ENCODE measurements around the gene NECTIN2. TPM values are rescaled to one million over a fixed set of nuclear protein-coding genes. Genes with fewer than 3 reads are reported as not detected.
A peak's percentile ranks its signal among the peaks of the same experiment; 100 is the strongest.
"Not testable (repeated sequence)": the region's sequence is repeated elsewhere in the genome, so short reads cannot be mapped to it uniquely, and the experiment has no call there.

Gene NECTIN2
- total and polyA plus RNA-seq, 7 experiments from 2014 or later = 0.16 to 9.2 (median 0.80) TPM; not detected in 1

GRCh38 chr19:44887648-44888047 is 41.6 kb downstream of the NECTIN2 start:
- Histone ChIP-seq H3K27me3 (ENCODE audit: control insufficient read depth in 2 of 2, insufficient read depth in 2 of 2, low read length in 2 of 2) (no peaks in the 10 kb centered on the region), H3K4me3 (ENCODE audit: low read length) (no peak overlapping the region), H3K27ac (ENCODE audit: low read depth, low read length) (no peak overlapping the region), H3K36me3 (ENCODE audit: control insufficient read depth in 2 of 3, insufficient read depth in 3 of 3, low read length in 3 of 3) (peaks cover 0 to 5% (median 0%) of the 10 kb centered on the region in 3 experiments), H3K4me1 (ENCODE audit: control insufficient read depth in 2 of 2, insufficient read depth in 2 of 2, low read length in 2 of 2) (peaks cover 10 to 20% of the 10 kb centered on the region in 2 donors), H3K9me3 (ENCODE audit: control insufficient read depth in 2 of 3, low read length in 3 of 3) (no peaks in the 10 kb centered on the region)
- H3K4me1 Mint-ChIP-seq = peaks cover 16 to 33% (median 25%) of the 10 kb centered on the region in 7 donors
- ChIA-PET POLR2A (no interaction called here), CTCF (no interaction called here)
- H3K36me3 Mint-ChIP-seq = peaks cover 0 to 8% (median 0%) of the 10 kb centered on the region in 5 donors
- ATAC-seq (no peak), DNase-seq (no peak)
- peaks cover 0 to 3% (median 0%) of the 10 kb centered on the region in 5 donors for H3K27me3 Mint-ChIP-seq
- intact Hi-C loops (cut with micrococcal nuclease) = no loop called here
- peak overlapping the region in 1 of 10 donors; percentile 10 for H3K4me3 Mint-ChIP-seq
- peaks cover 0 to 5% (median 0%) of the 10 kb centered on the region in 11 donors for H3K9me3 Mint-ChIP-seq
- H3K27ac Mint-ChIP-seq = peak overlapping the region in 2 of 9 donors; percentile 43 to 85

GRCh38 chr19:44888335-44888734 is 42.2 kb downstream of the NECTIN2 start:
- Histone ChIP-seq H3K4me1 (ENCODE audit: control insufficient read depth in 2 of 2, insufficient read depth in 2 of 2, low read length in 2 of 2) (peaks cover 10 to 20% of the 10 kb centered on the region in 2 donors), H3K36me3 (ENCODE audit: control insufficient read depth in 2 of 3, insufficient read depth in 3 of 3, low read length in 3 of 3) (peaks cover 0 to 12% (median 4%) of the 10 kb centered on the region in 3 experiments)
- intact Hi-C loops (cut with micrococcal nuclease); H3K27me3 ChIP-seq (ENCODE audit: control insufficient read depth in 2 of 2, insufficient read depth in 2 of 2, low read length in 2 of 2); H3K27ac ChIP-seq (ENCODE audit: low read depth, low read length); H3K9me3 Mint-ChIP-seq; H3K4me3 ChIP-seq (ENCODE audit: low read length); DNase-seq; H3K9me3 ChIP-seq (ENCODE audit: control insufficient read depth in 2 of 3, low read length in 3 of 3); POLR2A ChIA-PET; ATAC-seq; CTCF ChIA-PET; H3K27me3 Mint-ChIP-seq: not testable (repeated sequence)
- Mint-ChIP-seq H3K4me3 (peak overlapping the region in 2 of 10 donors; percentile 16 to 22), H3K27ac (peak overlapping the region in 4 of 9 donors; percentile 32 to 47 (median 38)), H3K36me3 (peaks cover 0 to 13% (median 0%) of the 10 kb centered on the region in 5 donors), H3K4me1 (peaks cover 18 to 40% (median 32%) of the 10 kb centered on the region in 7 donors)

- intact Hi-C loops (cut with micrococcal nuclease) = loop anchor here (1.0 to 5.0 kb wide), 16 partner anchors 25 to 997 kb away; partner anchors contain the start of genes BLOC1S3 (in 2 of the 2), CLPTM1 (in 2 of the 2), TRAPPC6A (in 2 of the 2) and CLASRP (in 1 of the 2)
- H3K36me3 Mint-ChIP-seq = peaks cover 0 to 18% (median 3%) of the 10 kb centered on the region in 5 donors
- H3K9me3 ChIP-seq (ENCODE audit: control insufficient read depth in 2 of 3, low read length in 3 of 3) = no peaks in the 10 kb centered on the region
- DNase-seq = no peak
- CTCF ChIA-PET = no interaction called here
- H3K27me3 ChIP-seq (ENCODE audit: control insufficient read depth in 2 of 2, insufficient read depth in 2 of 2, low read length in 2 of 2) = no peaks in the 10 kb centered on the region
- peak overlapping the region; percentile 84 for H3K27ac ChIP-seq (ENCODE audit: low read depth, low read length)
- H3K36me3 ChIP-seq (ENCODE audit: control insufficient read depth in 2 of 3, insufficient read depth in 3 of 3, low read length in 3 of 3) = peaks cover 0 to 27% (median 8%) of the 10 kb centered on the region in 3 experiments
- peaks cover 18 to 44% (median 33%) of the 10 kb centered on the region in 7 donors for H3K4me1 Mint-ChIP-seq
- peaks cover 10 to 20% of the 10 kb centered on the region in 2 donors for H3K4me1 ChIP-seq (ENCODE audit: control insufficient read depth in 2 of 2, insufficient read depth in 2 of 2, low read length in 2 of 2)
- ATAC-seq = no peak
- peak overlapping the region; percentile 83 to 93 (median 89) for H3K4me3 Mint-ChIP-seq
- POLR2A ChIA-PET = interaction anchor here (0.6 to 1.8 kb wide), 6 partner anchors 65 to 1368 kb away, joined by 3 to 12 read pairs (median 4); partner anchors contain the start of genes CLPTM1 and PPP1R37
- peak overlapping the region; percentile 90 to 96 (median 94) for H3K27ac Mint-ChIP-seq
- no peaks in the 10 kb centered on the region for H3K27me3 Mint-ChIP-seq
- H3K9me3 Mint-ChIP-seq = peaks cover 0 to 5% (median 0%) of the 10 kb centered on the region in 11 donors
- H3K4me3 ChIP-seq (ENCODE audit: low read length) = peak overlapping the region; percentile 69
Observed at GRCh38 chr19:44889830-44890365, 43.8 kb downstream of the NECTIN2 start.

- ChIA-PET CTCF (no interaction called here), POLR2A (interaction anchor here (0.6 to 1.8 kb wide), 4 partner anchors 64 to 1368 kb away, joined by 3 to 12 read pairs (median 7); partner anchors contain the start of genes CLPTM1 and PPP1R37)
- peak overlapping the region; percentile 84 for H3K27ac ChIP-seq (ENCODE audit: low read depth, low read length)
- H3K36me3 ChIP-seq (ENCODE audit: control insufficient read depth in 2 of 3, insufficient read depth in 3 of 3, low read length in 3 of 3) = peaks cover 0 to 33% (median 8%) of the 10 kb centered on the region in 3 experiments
- Mint-ChIP-seq H3K9me3 (peaks cover 0 to 5% (median 0%) of the 10 kb centered on the region in 11 donors), H3K27ac (peak overlapping the region; percentile 90 to 96 (median 94)), H3K4me1 (peaks cover 18 to 44% (median 35%) of the 10 kb centered on the region in 7 donors), H3K36me3 (peaks cover 0 to 19% (median 3%) of the 10 kb centered on the region in 5 donors), H3K27me3 (no peaks in the 10 kb centered on the region), H3K4me3 (peak overlapping the region; percentile 83 to 93 (median 89))
- no peaks in the 10 kb centered on the region for H3K27me3 ChIP-seq (ENCODE audit: control insufficient read depth in 2 of 2, insufficient read depth in 2 of 2, low read length in 2 of 2)
- H3K9me3 ChIP-seq (ENCODE audit: control insufficient read depth in 2 of 3, low read length in 3 of 3) = no peaks in the 10 kb centered on the region
- peaks cover 10 to 20% of the 10 kb centered on the region in 2 donors for H3K4me1 ChIP-seq (ENCODE audit: control insufficient read depth in 2 of 2, insufficient read depth in 2 of 2, low read length in 2 of 2)
- ATAC-seq (peak; percentile 86), DNase-seq (peak; percentile 97 to 100 (median 100))
- peak overlapping the region; percentile 69 for H3K4me3 ChIP-seq (ENCODE audit: low read length)
- intact Hi-C loops (cut with micrococcal nuclease) = loop anchor here (1.0 to 5.0 kb wide), 16 partner anchors 25 to 997 kb away; partner anchors contain the start of genes BLOC1S3 (in 2 of the 2), CLPTM1 (in 2 of the 2), TRAPPC6A (in 2 of the 2) and CLASRP (in 1 of the 2)
Observed at GRCh38 chr19:44890366-44891015, 44.4 kb downstream of the NECTIN2 start.

GRCh38 chr19:44891016-44891882 is 45.2 kb downstream of the NECTIN2 start, which contains the start of gene TOMM40:
Gene TOMM40 (plus strand): TSS chr19:44891254. CDS start chr19:44891416, 162 bp downstream.
- Histone ChIP-seq H3K9me3 (ENCODE audit: control insufficient read depth in 2 of 3, low read length in 3 of 3) (no peaks in the 10 kb centered on the region), H3K27ac (ENCODE audit: low read depth, low read length) (peak within 1 kb of the TSS; percentile 84), H3K27me3 (ENCODE audit: control insufficient read depth in 2 of 2, insufficient read depth in 2 of 2, low read length in 2 of 2) (no peaks in the 10 kb centered on the region), H3K4me1 (ENCODE audit: control insufficient read depth in 2 of 2, insufficient read depth in 2 of 2, low read length in 2 of 2) (peaks cover 10 to 20% of the 10 kb centered on the region in 2 donors), H3K4me3 (ENCODE audit: low read length) (peak within 1 kb of the TSS; percentile 69), H3K36me3 (ENCODE audit: control insufficient read depth in 2 of 3, insufficient read depth in 3 of 3, low read length in 3 of 3) (peaks cover 0 to 40% (median 13%) of the 10 kb centered on the region in 3 experiments)
- ATAC-seq = no peak
- ChIA-PET POLR2A (interaction anchor here (1.8 kb wide), 2 partner anchors 64 to 201 kb away, joined by 9 to 12 read pairs; partner anchors contain the start of genes CLPTM1 and PPP1R37), CTCF (no interaction called here)
- H3K9me3 Mint-ChIP-seq = peaks cover 0 to 5% (median 0%) of the 10 kb centered on the region in 11 donors
- peaks cover 18 to 44% (median 35%) of the 10 kb centered on the region in 7 donors for H3K4me1 Mint-ChIP-seq
- DNase-seq = peak in 3 of 9 donors; percentile 29 to 98 (median 92)
- intact Hi-C loops (cut with micrococcal nuclease) = loop anchor here (2.0 to 5.0 kb wide), 7 partner anchors 46 to 996 kb away; partner anchors contain the start of genes BLOC1S3 (in 1 of the 2), CLASRP (in 1 of the 2), IRF2BP1 (in 1 of the 2) and PPP1R37 (in 1 of the 2)
- H3K4me3 Mint-ChIP-seq = peak within 1 kb of the TSS; percentile 87 to 96 (median 90)
- peak within 1 kb of the TSS; percentile 90 to 96 (median 94) for H3K27ac Mint-ChIP-seq
- H3K36me3 Mint-ChIP-seq = peaks cover 0 to 24% (median 5%) of the 10 kb centered on the region in 5 donors
- H3K27me3 Mint-ChIP-seq = no peaks in the 10 kb centered on the region
